CD14-positive monocyte (primary cell): ENCODE data around the gene FAM184A. TPM values are rescaled to one million over a fixed set of nuclear protein-coding genes. Genes with fewer than 3 reads are reported as not detected.
A peak's percentile ranks its signal among the peaks of the same experiment; 100 is the strongest.

ENCODE experiments used
- DNase-seq, 3 donors: peaks; one replicate each; pipeline ENCODE4 v3.0.0-alpha.2; 2011 to 2022
- H2AFZ ChIP-seq: 2 replicates; pipeline ENCODE4 v1.6.0; 2012; ENCODE audit warnings: mild to moderate bottlenecking, low read depth, low read length, inconsistent platforms; ENCODE audit not compliant: insufficient read depth, poor library complexity, severe bottlenecking
- H3K27ac ChIP-seq, 2 donors: 1 replicate in 1 of 2; 2 replicates in 1 of 2; pipeline ENCODE4 v1.5.1; 2012 to 2013; ENCODE audit warnings: low read length in 2 of 2, control low read depth in 1 of 2, inconsistent platforms in 1 of 2, low read depth in 1 of 2, mild to moderate bottlenecking in 1 of 2
- H3K27me3 ChIP-seq, 2 donors: one replicate each; pipeline versions ENCODE4 v1.6.0 to v1.6.1; 2011 to 2013; ENCODE audit warnings: low read length in 2 of 2; ENCODE audit not compliant: control insufficient read depth in 2 of 2, insufficient read depth in 2 of 2
- H3K36me3 ChIP-seq, 2 donors: replicated peaks in 1 of 2; 1 replicate in 1 of 2; 2 replicates in 1 of 2; pipeline versions ENCODE4 v1.5.1 to v1.6.1; 2012 to 2013; ENCODE audit warnings: low read length in 2 of 2, control low read depth in 1 of 2, inconsistent platforms in 1 of 2, mild to moderate bottlenecking in 1 of 2; ENCODE audit not compliant: insufficient read depth in 2 of 2, control insufficient read depth in 1 of 2
- H3K4me1 ChIP-seq, 2 donors: 1 replicate in 1 of 2; 2 replicates in 1 of 2; pipeline versions ENCODE4 v1.5.1 to v1.6.1; 2012 to 2013; ENCODE audit warnings: low read length in 2 of 2, control low read depth in 1 of 2, inconsistent platforms in 1 of 2, mild to moderate bottlenecking in 1 of 2, moderate library complexity in 1 of 2; ENCODE audit not compliant: insufficient read depth in 2 of 2, control insufficient read depth in 1 of 2
- H3K4me2 ChIP-seq: replicated peaks from 2 replicates; pipeline ENCODE3; 2012; ENCODE audit warnings: low read length, moderate library complexity, mild to moderate bottlenecking; ENCODE audit not compliant: poor library complexity, severe bottlenecking; ENCODE audit errors: extremely low read depth
- H3K4me3 ChIP-seq, 3 experiments: fragments of 200-600 bp in 1 of 3; sonication (generic) in 1 of 3; replicated peaks in 1 of 3; 1 replicate in 2 of 3; 2 replicates in 1 of 3; pipeline ENCODE4 v1.5.1; 2011 to 2013; ENCODE audit warnings: low read length in 3 of 3, mild to moderate bottlenecking in 3 of 3, control low read depth in 2 of 3, low read depth in 2 of 3, inconsistent platforms in 1 of 3, moderate library complexity in 1 of 3
- H3K79me2 ChIP-seq: 2 replicates; pipeline ENCODE4 v1.6.0; 2012; ENCODE audit warnings: mild to moderate bottlenecking, control low read depth, inconsistent platforms, low read length, moderate library complexity; ENCODE audit not compliant: insufficient read depth
- H3K9ac ChIP-seq: 2 replicates; pipeline ENCODE4 v1.6.0; 2017; ENCODE audit warnings: low read length, mild to moderate bottlenecking; ENCODE audit not compliant: insufficient read depth, poor library complexity, severe bottlenecking
- H3K9me3 ChIP-seq, 2 donors: replicated peaks in 1 of 2; 1 replicate in 1 of 2; 2 replicates in 1 of 2; pipeline versions ENCODE4 v1.5.1 to v1.6.1; 2012 to 2013; ENCODE audit warnings: low read length in 2 of 2, control low read depth in 1 of 2; ENCODE audit not compliant: control insufficient read depth in 1 of 2, insufficient read depth in 1 of 2
- H4K20me1 ChIP-seq: 2 replicates; pipeline ENCODE4 v1.6.0; 2012; ENCODE audit warnings: mild to moderate bottlenecking, low read length, control low read depth, moderate library complexity; ENCODE audit not compliant: insufficient read depth
- H3K27ac Mint-ChIP-seq, 7 donors: one replicate each; pipeline ENCODE4 v1.8.0; 2020; ENCODE audit warnings: mild to moderate bottlenecking in 7 of 7, mixed read lengths in 7 of 7, moderate library complexity in 6 of 7, inconsistent platforms in 2 of 7
- H3K27me3 Mint-ChIP-seq, 3 donors: one replicate each; pipeline ENCODE4 v1.8.0; 2021 to 2022; ENCODE audit warnings: low read depth in 3 of 3, mild to moderate bottlenecking in 3 of 3, mixed read lengths in 3 of 3, moderate library complexity in 3 of 3, inconsistent platforms in 1 of 3
- H3K36me3 Mint-ChIP-seq, 2 donors: one replicate each; pipeline ENCODE4 v1.8.0; 2020; ENCODE audit warnings: mixed read lengths in 2 of 2, inconsistent platforms in 1 of 2, mild to moderate bottlenecking in 1 of 2
- H3K4me1 Mint-ChIP-seq: one replicate; pipeline ENCODE4 v1.8.0; 2020; ENCODE audit warnings: mild to moderate bottlenecking, mixed read lengths
- H3K4me3 Mint-ChIP-seq, 2 donors: one replicate each; pipeline ENCODE4 v1.8.0; 2020; ENCODE audit warnings: mild to moderate bottlenecking in 2 of 2, mixed read lengths in 2 of 2, moderate library complexity in 1 of 2
- H3K9me3 Mint-ChIP-seq, 7 donors: one replicate each; pipeline ENCODE4 v1.8.0; 2020 to 2022; ENCODE audit warnings: mixed read lengths in 7 of 7, mild to moderate bottlenecking in 6 of 7, moderate library complexity in 6 of 7, inconsistent platforms in 2 of 7
- CTCF ChIP-seq: fragments of 200-600 bp; IDR thresholded peaks from one replicate; pipeline ENCODE4 v1.8.0; 2022; ENCODE audit warnings: antibody characterized with exemption, mild to moderate bottlenecking
- WGBS: methylation state at CpG from one replicate; pipeline ENCODE4 v1.1.5; 2013; ENCODE audit warnings: missing lambda C conversion rate; ENCODE audit not compliant: insufficient coverage; 5-methylcytosine and 5-hydroxymethylcytosine counted together
- intact Hi-C, 2 donors: fragments of 100-400 bp; cut with micrococcal nuclease; formaldehyde crosslinking; loops; one replicate each; pipeline versions ENCODE4 v1.15.0 to v1.15.1; 2023
- polyA plus RNA-seq, 3 donors: library from polyadenylated mRNA; depleted of rRNA in 1 of 3; unstranded in 2 of 3; stranded (reverse) in 1 of 3; fragments of 300-500 nt in 2 of 3; fragments of >200 nt in 1 of 3; fragmentation: Illumina TruSeq in 2 of 3; gene quantifications; 1 replicate in 2 of 3; 2 replicates in 1 of 3; pipeline ENCODE4 v1.2.3, GENCODE V29; 2012 to 2021

Gene FAM184A
- polyA plus RNA-seq, 3 donors = not detected

- Histone ChIP-seq H3K4me1 (peaks cover 5 to 24% of the 10 kb centered on the region in 2 donors), H3K4me3 (peak within 1 kb of the TSS; percentile 96 to 97 (median 97)), H3K27ac (peak within 1 kb of the TSS; percentile 93 to 97), H3K9me3 (peaks cover 0 to 4% of the 10 kb centered on the region in 2 donors), H3K27me3 (no peaks in the 10 kb centered on the region), H3K36me3 (peaks cover 12 to 27% of the 10 kb centered on the region in 2 donors), H2AFZ (peak within 1 kb of the TSS; percentile 98), H4K20me1 (peaks cover 9% of the 10 kb centered on the region), H3K79me2 (peaks cover 39% of the 10 kb centered on the region), H3K4me2 (peak within 1 kb of the TSS; percentile 85), H3K9ac (peak within 1 kb of the TSS; percentile 86)
- H3K36me3 Mint-ChIP-seq = peaks cover 21 to 29% of the 10 kb centered on the region in 2 donors
- peak within 1 kb of the TSS; percentile 89 to 95 (median 93) for H3K27ac Mint-ChIP-seq
- H3K9me3 Mint-ChIP-seq = peaks cover 0 to 13% (median 7%) of the 10 kb centered on the region in 7 donors
- H3K4me1 Mint-ChIP-seq = peaks cover 29% of the 10 kb centered on the region
- TF ChIP-seq CTCF = no peak
- under 1% methylated on average over 87 of the region's 95 CpGs for WGBS
- peaks cover 0 to 2% (median 0%) of the 10 kb centered on the region in 3 donors for H3K27me3 Mint-ChIP-seq
- peak; percentile 88 to 92 (median 90) for DNase-seq
- peak within 1 kb of the TSS; percentile 88 to 95 for H3K4me3 Mint-ChIP-seq
- intact Hi-C loops = loop anchor here (2.0 to 5.0 kb wide), 2 partner anchors 40 to 42 kb away; partner anchors contain the start of gene ASF1A (in 2 of the 2)
These were observed 143.8 kb downstream of the FAM184A start, which contains the start of gene MCM9 for GRCh38 chr6:118934461-118935330. Gene MCM9, minus strand, starts transcription at chr6:118935159. Its CDS starts 3,436 bp downstream, at chr6:118931723.

GRCh38 chr6:118933855-118934460 lies 144.5 kb downstream of the FAM184A start:
- Mint-ChIP-seq H3K4me3 (peak overlapping the region; percentile 88 to 95), H3K27ac (peak overlapping the region; percentile 80 to 89 (median 85)), H3K4me1 (peaks cover 29% of the 10 kb centered on the region), H3K9me3 (peaks cover 0 to 13% (median 7%) of the 10 kb centered on the region in 7 donors), H3K27me3 (peaks cover 0 to 2% (median 0%) of the 10 kb centered on the region in 3 donors), H3K36me3 (peaks cover 25 to 31% of the 10 kb centered on the region in 2 donors)
- Histone ChIP-seq H3K4me2 (peak overlapping the region; percentile 85), H3K79me2 (peaks cover 44% of the 10 kb centered on the region), H3K36me3 (peaks cover 18 to 34% of the 10 kb centered on the region in 2 donors), H3K27ac (peak overlapping the region in 1 of 2 donors; percentile 93), H3K9me3 (peaks cover 0 to 4% of the 10 kb centered on the region in 2 donors), H3K9ac (peak overlapping the region; percentile 86), H2AFZ (peak overlapping the region; percentile 98), H3K4me1 (peaks cover 5 to 24% of the 10 kb centered on the region in 2 donors), H3K4me3 (peak overlapping the region; percentile 96 to 97 (median 97)), H4K20me1 (peaks cover 9% of the 10 kb centered on the region), H3K27me3 (no peaks in the 10 kb centered on the region)
- 0% methylated on average over 3 of the region's 8 CpGs for WGBS
- intact Hi-C loops = loop anchor here (2.0 to 5.0 kb wide), 2 partner anchors 39 to 42 kb away; partner anchors contain the start of gene ASF1A (in 2 of the 2)
- no peak for DNase-seq
- TF ChIP-seq CTCF = no peak
